Neural cell (in vitro differentiated cells): Measurements from ENCODE around the gene GALP.

Experiments
- EP300 ChIP-seq: fragments of 450-650 bp; conservative IDR thresholded peaks from 2 replicates; pipeline ENCODE4 v1.6.1; 2014; ENCODE audit warnings: antibody characterized with exemption, mild to moderate bottlenecking, moderate library complexity; ENCODE audit not compliant: poor library complexity, severe bottlenecking
- EZH2 ChIP-seq: fragments of 200-600, 300-800 bp; shearing (Covaris generic), sonication (generic); IDR thresholded peaks from 2 replicates; pipeline ENCODE4 v1.6.1; 2014; ENCODE audit warnings: antibody characterized with exemption, low read length, borderline replicate concordance, mild to moderate bottlenecking; ENCODE audit not compliant: insufficient read depth, poor library complexity, severe bottlenecking
- MXI1 ChIP-seq: fragments of 450-650 bp; conservative IDR thresholded peaks from 2 replicates; pipeline ENCODE4 v1.6.1; 2014; ENCODE audit warnings: antibody characterized with exemption, mild to moderate bottlenecking; ENCODE audit not compliant: poor library complexity, severe bottlenecking
- POLR2AphosphoS5 ChIP-seq: IDR thresholded peaks from 2 replicates; pipeline ENCODE4 v1.6.1; 2012
- SMC3 ChIP-seq: fragments of 450-650 bp; conservative IDR thresholded peaks from 2 replicates; pipeline ENCODE4 v1.6.1; 2014; ENCODE audit warnings: antibody characterized with exemption, mild to moderate bottlenecking, moderate library complexity; ENCODE audit not compliant: poor library complexity
- TAF1 ChIP-seq: IDR thresholded peaks from 2 replicates; pipeline ENCODE4 v1.6.1; 2012; ENCODE audit warnings: low read depth
- TF ChIP-seq, protein P1 (sequence below): fragments of 450-650 bp; IDR thresholded peaks from 2 replicates; pipeline ENCODE4 v1.5.1; 2014; ENCODE audit warnings: antibody characterized with exemption, mild to moderate bottlenecking, moderate library complexity; ENCODE audit not compliant: poor library complexity, severe bottlenecking
- TF ChIP-seq, protein P2 (sequence below): IDR thresholded peaks from 2 replicates; pipeline ENCODE4 v1.6.1; 2012; ENCODE audit warnings: borderline replicate concordance

DNA sequence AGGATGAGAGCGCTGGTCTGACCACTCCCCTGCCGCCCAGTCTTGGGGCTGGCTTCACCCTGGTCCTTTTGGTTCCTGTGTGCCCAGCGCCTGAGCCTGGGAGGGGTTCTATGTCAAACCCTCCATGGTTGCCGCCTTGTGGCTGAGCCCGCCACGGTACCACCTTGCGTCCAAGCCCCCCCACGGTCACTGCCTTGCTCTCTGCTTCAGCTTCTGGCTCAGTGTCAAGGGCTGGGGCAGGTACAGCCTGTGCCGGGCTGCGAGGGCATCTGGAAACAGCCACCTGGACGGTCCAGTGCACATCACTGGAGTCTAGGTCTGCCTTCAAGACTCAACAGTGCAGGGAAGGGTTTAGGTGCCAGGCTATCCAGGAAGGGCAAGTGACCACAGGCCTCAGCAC, 14.3 kb upstream of the GALP start:
- no peak for TF ChIP-seq EP300
- TF ChIP-seq, protein P1, sequence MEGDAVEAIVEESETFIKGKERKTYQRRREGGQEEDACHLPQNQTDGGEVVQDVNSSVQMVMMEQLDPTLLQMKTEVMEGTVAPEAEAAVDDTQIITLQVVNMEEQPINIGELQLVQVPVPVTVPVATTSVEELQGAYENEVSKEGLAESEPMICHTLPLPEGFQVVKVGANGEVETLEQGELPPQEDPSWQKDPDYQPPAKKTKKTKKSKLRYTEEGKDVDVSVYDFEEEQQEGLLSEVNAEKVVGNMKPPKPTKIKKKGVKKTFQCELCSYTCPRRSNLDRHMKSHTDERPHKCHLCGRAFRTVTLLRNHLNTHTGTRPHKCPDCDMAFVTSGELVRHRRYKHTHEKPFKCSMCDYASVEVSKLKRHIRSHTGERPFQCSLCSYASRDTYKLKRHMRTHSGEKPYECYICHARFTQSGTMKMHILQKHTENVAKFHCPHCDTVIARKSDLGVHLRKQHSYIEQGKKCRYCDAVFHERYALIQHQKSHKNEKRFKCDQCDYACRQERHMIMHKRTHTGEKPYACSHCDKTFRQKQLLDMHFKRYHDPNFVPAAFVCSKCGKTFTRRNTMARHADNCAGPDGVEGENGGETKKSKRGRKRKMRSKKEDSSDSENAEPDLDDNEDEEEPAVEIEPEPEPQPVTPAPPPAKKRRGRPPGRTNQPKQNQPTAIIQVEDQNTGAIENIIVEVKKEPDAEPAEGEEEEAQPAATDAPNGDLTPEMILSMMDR, result no peak
- no peak for TF ChIP-seq POLR2AphosphoS5
- no peak for TF ChIP-seq EZH2
- TF ChIP-seq, protein P2, sequence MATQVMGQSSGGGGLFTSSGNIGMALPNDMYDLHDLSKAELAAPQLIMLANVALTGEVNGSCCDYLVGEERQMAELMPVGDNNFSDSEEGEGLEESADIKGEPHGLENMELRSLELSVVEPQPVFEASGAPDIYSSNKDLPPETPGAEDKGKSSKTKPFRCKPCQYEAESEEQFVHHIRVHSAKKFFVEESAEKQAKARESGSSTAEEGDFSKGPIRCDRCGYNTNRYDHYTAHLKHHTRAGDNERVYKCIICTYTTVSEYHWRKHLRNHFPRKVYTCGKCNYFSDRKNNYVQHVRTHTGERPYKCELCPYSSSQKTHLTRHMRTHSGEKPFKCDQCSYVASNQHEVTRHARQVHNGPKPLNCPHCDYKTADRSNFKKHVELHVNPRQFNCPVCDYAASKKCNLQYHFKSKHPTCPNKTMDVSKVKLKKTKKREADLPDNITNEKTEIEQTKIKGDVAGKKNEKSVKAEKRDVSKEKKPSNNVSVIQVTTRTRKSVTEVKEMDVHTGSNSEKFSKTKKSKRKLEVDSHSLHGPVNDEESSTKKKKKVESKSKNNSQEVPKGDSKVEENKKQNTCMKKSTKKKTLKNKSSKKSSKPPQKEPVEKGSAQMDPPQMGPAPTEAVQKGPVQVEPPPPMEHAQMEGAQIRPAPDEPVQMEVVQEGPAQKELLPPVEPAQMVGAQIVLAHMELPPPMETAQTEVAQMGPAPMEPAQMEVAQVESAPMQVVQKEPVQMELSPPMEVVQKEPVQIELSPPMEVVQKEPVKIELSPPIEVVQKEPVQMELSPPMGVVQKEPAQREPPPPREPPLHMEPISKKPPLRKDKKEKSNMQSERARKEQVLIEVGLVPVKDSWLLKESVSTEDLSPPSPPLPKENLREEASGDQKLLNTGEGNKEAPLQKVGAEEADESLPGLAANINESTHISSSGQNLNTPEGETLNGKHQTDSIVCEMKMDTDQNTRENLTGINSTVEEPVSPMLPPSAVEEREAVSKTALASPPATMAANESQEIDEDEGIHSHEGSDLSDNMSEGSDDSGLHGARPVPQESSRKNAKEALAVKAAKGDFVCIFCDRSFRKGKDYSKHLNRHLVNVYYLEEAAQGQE, result no peak
- TF ChIP-seq MXI1, result no peak
- TF ChIP-seq SMC3, result no peak
- TF ChIP-seq TAF1, result no peak
